Measurements from ENCODE around the gene PMS1.

PMS1 gene

GRCh38 chr2:189860161-189860560 lies 75.9 kb downstream of the PMS1 start:
- Histone ChIP-seq H3K27me3 (ENCODE audit: insufficient read depth, low read length, poor library complexity) (no peaks in the 10 kb centered on the region), H4K5ac (ENCODE audit: low read length) (no peak overlapping the region), H2AK5ac (ENCODE audit: low read length) (no peak overlapping the region), H4K8ac (ENCODE audit: low read depth, low read length) (no peak overlapping the region), H3K56ac (ENCODE audit: low read length) (no peak overlapping the region), H3K4me2 (ENCODE audit: low read length) (no peak overlapping the region), H3K9ac (ENCODE audit: low read length) (no peak overlapping the region), H3K4ac (ENCODE audit: low read depth, low read length) (no peak overlapping the region), H2BK15ac (replicated peaks; ENCODE audit: low read depth) (no peak overlapping the region), H3K27ac (ENCODE audit: low read depth, low read length) (no peak overlapping the region), H3K79me2 (ENCODE audit: control insufficient read depth, insufficient read depth, low read length) (no peaks in the 10 kb centered on the region), H3K18ac (ENCODE audit: low read length) (no peak overlapping the region), H3K23ac (ENCODE audit: low read length) (no peak overlapping the region), H3K4me3 (ENCODE audit: low read length) (no peak overlapping the region), H3K79me1 (ENCODE audit: low read length) (no peaks in the 10 kb centered on the region), H3K4me1 (ENCODE audit: control insufficient read depth, low read depth, low read length) (no peaks in the 10 kb centered on the region), H2BK120ac (ENCODE audit: low read depth, low read length) (no peak overlapping the region), H3K36me3 (ENCODE audit: control insufficient read depth, insufficient read depth, low read length) (no peaks in the 10 kb centered on the region), H2BK5ac (ENCODE audit: low read length) (no peak overlapping the region)
- DNase-seq, result no peak

DNA sequence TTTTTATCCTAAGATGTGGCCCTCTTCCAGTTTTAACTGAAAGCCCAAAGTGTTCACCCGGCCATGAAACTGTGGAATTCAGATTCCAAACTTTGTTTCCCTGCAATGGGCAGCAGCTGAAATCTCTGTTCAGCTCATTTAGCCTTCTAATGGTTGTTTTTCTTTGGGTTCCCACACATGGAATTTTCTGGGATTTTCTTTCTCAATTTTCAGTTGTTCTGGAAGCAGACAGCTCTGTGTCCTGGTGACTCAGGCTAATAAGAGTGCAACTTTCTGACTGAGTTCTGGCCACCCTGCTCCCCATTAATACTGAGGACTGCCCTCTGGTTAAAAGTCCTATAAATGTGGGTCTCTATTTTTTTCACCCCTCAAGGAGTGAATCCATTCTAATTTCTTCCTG lies 78.5 kb downstream of the PMS1 start:
- no peaks in the 10 kb centered on the region for H3K4me1 ChIP-seq (ENCODE audit: control insufficient read depth, low read depth, low read length)
- H3K36me3 ChIP-seq (ENCODE audit: control insufficient read depth, insufficient read depth, low read length), result no peaks in the 10 kb centered on the region
- H3K4me2 ChIP-seq (ENCODE audit: low read length), result no peak overlapping the region
- no peak overlapping the region for H4K8ac ChIP-seq (ENCODE audit: low read depth, low read length)
- H3K56ac ChIP-seq (ENCODE audit: low read length), result no peak overlapping the region
- H3K4me3 ChIP-seq (ENCODE audit: low read length), result no peak overlapping the region
- H3K4ac ChIP-seq (ENCODE audit: low read depth, low read length), result no peak overlapping the region
- no peak overlapping the region for H3K27ac ChIP-seq (ENCODE audit: low read depth, low read length)
- H3K23ac ChIP-seq (ENCODE audit: low read length), result no peak overlapping the region
- no peaks in the 10 kb centered on the region for H3K27me3 ChIP-seq (ENCODE audit: insufficient read depth, low read length, poor library complexity)
- no peak overlapping the region for H3K9ac ChIP-seq (ENCODE audit: low read length)
- no peak overlapping the region for H2BK120ac ChIP-seq (ENCODE audit: low read depth, low read length)
- H3K79me1 ChIP-seq (ENCODE audit: low read length), result no peaks in the 10 kb centered on the region
- DNase-seq, result no peak
- H2BK5ac ChIP-seq (ENCODE audit: low read length), result no peak overlapping the region
- H4K5ac ChIP-seq (ENCODE audit: low read length), result no peak overlapping the region
- H2BK15ac ChIP-seq (replicated peaks; ENCODE audit: low read depth), result no peak overlapping the region
- no peak overlapping the region for H2AK5ac ChIP-seq (ENCODE audit: low read length)
- H3K18ac ChIP-seq (ENCODE audit: low read length), result no peak overlapping the region
- no CpG with 5 or more reads among the region's 1 CpG for WGBS (ENCODE audit: extremely low coverage, insufficient coverage, low lambda C conversion rate)
- H3K79me2 ChIP-seq (ENCODE audit: control insufficient read depth, insufficient read depth, low read length), result no peaks in the 10 kb centered on the region

DNA sequence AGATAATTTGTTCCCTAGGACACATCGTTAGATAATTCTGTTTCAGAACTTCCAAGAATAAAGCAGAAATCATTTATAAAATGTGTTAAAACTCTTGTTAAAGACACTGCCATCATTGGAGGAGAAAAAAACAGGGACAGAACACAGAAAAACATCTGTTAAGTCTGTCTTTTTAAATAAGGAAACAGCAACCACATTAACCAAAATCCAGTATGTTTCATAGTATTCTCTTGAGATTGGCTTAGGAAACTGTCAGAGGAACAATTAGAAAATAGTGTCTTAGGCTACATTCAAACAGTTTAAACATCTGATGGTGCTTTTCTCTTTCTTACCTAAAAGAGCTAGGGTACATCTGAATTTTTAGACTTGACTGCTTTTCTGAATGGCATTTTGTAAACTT lies 81.6 kb downstream of the PMS1 start:
- H3K27ac ChIP-seq (ENCODE audit: low read depth, low read length), result no peak overlapping the region
- no peak overlapping the region for H4K8ac ChIP-seq (ENCODE audit: low read depth, low read length)
- no peak overlapping the region for H3K9ac ChIP-seq (ENCODE audit: low read length)
- no peak overlapping the region for H3K4me2 ChIP-seq (ENCODE audit: low read length)
- no CpG with 5 or more reads among the region's 1 CpG for WGBS (ENCODE audit: extremely low coverage, insufficient coverage, low lambda C conversion rate)
- DNase-seq, result no peak
- H2AK5ac ChIP-seq (ENCODE audit: low read length), result no peak overlapping the region
- H3K36me3 ChIP-seq (ENCODE audit: control insufficient read depth, insufficient read depth, low read length), result no peaks in the 10 kb centered on the region
- no peak overlapping the region for H4K5ac ChIP-seq (ENCODE audit: low read length)
- H2BK5ac ChIP-seq (ENCODE audit: low read length), result no peak overlapping the region
- no peaks in the 10 kb centered on the region for H3K27me3 ChIP-seq (ENCODE audit: insufficient read depth, low read length, poor library complexity)
- H3K4me3 ChIP-seq (ENCODE audit: low read length), result no peak overlapping the region
- H3K23ac ChIP-seq (ENCODE audit: low read length), result no peak overlapping the region
- no peaks in the 10 kb centered on the region for H3K79me1 ChIP-seq (ENCODE audit: low read length)
- no peaks in the 10 kb centered on the region for H3K79me2 ChIP-seq (ENCODE audit: control insufficient read depth, insufficient read depth, low read length)
- no peaks in the 10 kb centered on the region for H3K4me1 ChIP-seq (ENCODE audit: control insufficient read depth, low read depth, low read length)
- no peak overlapping the region for H2BK120ac ChIP-seq (ENCODE audit: low read depth, low read length)
- no peak overlapping the region for H3K56ac ChIP-seq (ENCODE audit: low read length)
- H3K18ac ChIP-seq (ENCODE audit: low read length), result no peak overlapping the region
- no peak overlapping the region for H2BK15ac ChIP-seq (replicated peaks; ENCODE audit: low read depth)
- no peak overlapping the region for H3K4ac ChIP-seq (ENCODE audit: low read depth, low read length)

GRCh38 chr2:189866296-189866695 lies 82.0 kb downstream of the PMS1 start:
- H3K36me3 ChIP-seq (ENCODE audit: control insufficient read depth, insufficient read depth, low read length), result no peaks in the 10 kb centered on the region

GRCh38 chr2:189868896-189869295 lies 84.6 kb downstream of the PMS1 start:
- H3K4ac ChIP-seq (ENCODE audit: low read depth, low read length), result no peak overlapping the region
- no peak overlapping the region for H2BK120ac ChIP-seq (ENCODE audit: low read depth, low read length)
- no peak overlapping the region for H3K4me3 ChIP-seq (ENCODE audit: low read length)
- H3K23ac ChIP-seq (ENCODE audit: low read length), result no peak overlapping the region
- DNase-seq, result no peak
- H2BK5ac ChIP-seq (ENCODE audit: low read length), result no peak overlapping the region
- no peak overlapping the region for H4K5ac ChIP-seq (ENCODE audit: low read length)
- no peak overlapping the region for H3K56ac ChIP-seq (ENCODE audit: low read length)
- no peaks in the 10 kb centered on the region for H3K27me3 ChIP-seq (ENCODE audit: insufficient read depth, low read length, poor library complexity)
- H4K8ac ChIP-seq (ENCODE audit: low read depth, low read length), result no peak overlapping the region
- H2BK15ac ChIP-seq (replicated peaks; ENCODE audit: low read depth), result no peak overlapping the region
- no peak overlapping the region for H3K9ac ChIP-seq (ENCODE audit: low read length)
- H3K18ac ChIP-seq (ENCODE audit: low read length), result no peak overlapping the region
- no peaks in the 10 kb centered on the region for H3K36me3 ChIP-seq (ENCODE audit: control insufficient read depth, insufficient read depth, low read length)
- no peaks in the 10 kb centered on the region for H3K79me1 ChIP-seq (ENCODE audit: low read length)
- H3K79me2 ChIP-seq (ENCODE audit: control insufficient read depth, insufficient read depth, low read length), result no peaks in the 10 kb centered on the region
- H3K4me2 ChIP-seq (ENCODE audit: low read length), result no peak overlapping the region
- no peak overlapping the region for H3K27ac ChIP-seq (ENCODE audit: low read depth, low read length)
- H3K4me1 ChIP-seq (ENCODE audit: control insufficient read depth, low read depth, low read length), result no peaks in the 10 kb centered on the region
- H2AK5ac ChIP-seq (ENCODE audit: low read length), result no peak overlapping the region

More at GRCh38 chr2:189866296-189866695, 82.0 kb downstream of the PMS1 start:
- Histone ChIP-seq H2BK15ac (replicated peaks; ENCODE audit: low read depth) (no peak overlapping the region), H3K4ac (ENCODE audit: low read depth, low read length) (no peak overlapping the region), H4K8ac (ENCODE audit: low read depth, low read length) (no peak overlapping the region), H3K27ac (ENCODE audit: low read depth, low read length) (no peak overlapping the region), H4K5ac (ENCODE audit: low read length) (no peak overlapping the region), H3K4me1 (ENCODE audit: control insufficient read depth, low read depth, low read length) (no peaks in the 10 kb centered on the region), H3K27me3 (ENCODE audit: insufficient read depth, low read length, poor library complexity) (no peaks in the 10 kb centered on the region), H3K9ac (ENCODE audit: low read length) (no peak overlapping the region), H2BK5ac (ENCODE audit: low read length) (no peak overlapping the region), H2AK5ac (ENCODE audit: low read length) (no peak overlapping the region), H3K18ac (ENCODE audit: low read length) (no peak overlapping the region), H3K4me2 (ENCODE audit: low read length) (no peak overlapping the region), H3K23ac (ENCODE audit: low read length) (no peak overlapping the region), H3K4me3 (ENCODE audit: low read length) (no peak overlapping the region), H3K79me2 (ENCODE audit: control insufficient read depth, insufficient read depth, low read length) (no peaks in the 10 kb centered on the region), H2BK120ac (ENCODE audit: low read depth, low read length) (no peak overlapping the region), H3K79me1 (ENCODE audit: low read length) (no peaks in the 10 kb centered on the region), H3K56ac (ENCODE audit: low read length) (no peak overlapping the region)
- no CpG with 5 or more reads among the region's 1 CpG for WGBS (ENCODE audit: extremely low coverage, insufficient coverage, low lambda C conversion rate)
- no peak for DNase-seq

GRCh38 chr2:189870381-189871085 lies 86.3 kb downstream of the PMS1 start:
- Histone ChIP-seq H3K9ac (ENCODE audit: low read length) (no peak overlapping the region), H4K8ac (ENCODE audit: low read depth, low read length) (peak overlapping the region; percentile 28), H3K23ac (ENCODE audit: low read length) (no peak overlapping the region), H2AK5ac (ENCODE audit: low read length) (no peak overlapping the region), H3K79me2 (ENCODE audit: control insufficient read depth, insufficient read depth, low read length) (no peaks in the 10 kb centered on the region), H3K4ac (ENCODE audit: low read depth, low read length) (no peak overlapping the region), H2BK15ac (replicated peaks; ENCODE audit: low read depth) (no peak overlapping the region), H3K4me1 (ENCODE audit: control insufficient read depth, low read depth, low read length) (no peaks in the 10 kb centered on the region), H3K4me2 (ENCODE audit: low read length) (no peak overlapping the region), H3K27me3 (ENCODE audit: insufficient read depth, low read length, poor library complexity) (no peaks in the 10 kb centered on the region), H3K27ac (ENCODE audit: low read depth, low read length) (no peak overlapping the region), H3K18ac (ENCODE audit: low read length) (no peak overlapping the region), H3K56ac (ENCODE audit: low read length) (no peak overlapping the region), H3K36me3 (ENCODE audit: control insufficient read depth, insufficient read depth, low read length) (no peaks in the 10 kb centered on the region), H3K79me1 (ENCODE audit: low read length) (no peaks in the 10 kb centered on the region), H4K5ac (ENCODE audit: low read length) (no peak overlapping the region), H3K4me3 (ENCODE audit: low read length) (no peak overlapping the region), H2BK120ac (ENCODE audit: low read depth, low read length) (no peak overlapping the region), H2BK5ac (ENCODE audit: low read length) (no peak overlapping the region)
- WGBS (ENCODE audit: extremely low coverage, insufficient coverage, low lambda C conversion rate), result no CpG with 5 or more reads among the region's 5 CpGs
- DNase-seq, result no peak
